Measurements from ENCODE around the gene NOS1AP.
"Not testable (repeated sequence)": the region's sequence is repeated elsewhere in the genome, so short reads cannot be mapped to it uniquely, and the experiment has no call there.

The NOS1AP gene

DNA sequence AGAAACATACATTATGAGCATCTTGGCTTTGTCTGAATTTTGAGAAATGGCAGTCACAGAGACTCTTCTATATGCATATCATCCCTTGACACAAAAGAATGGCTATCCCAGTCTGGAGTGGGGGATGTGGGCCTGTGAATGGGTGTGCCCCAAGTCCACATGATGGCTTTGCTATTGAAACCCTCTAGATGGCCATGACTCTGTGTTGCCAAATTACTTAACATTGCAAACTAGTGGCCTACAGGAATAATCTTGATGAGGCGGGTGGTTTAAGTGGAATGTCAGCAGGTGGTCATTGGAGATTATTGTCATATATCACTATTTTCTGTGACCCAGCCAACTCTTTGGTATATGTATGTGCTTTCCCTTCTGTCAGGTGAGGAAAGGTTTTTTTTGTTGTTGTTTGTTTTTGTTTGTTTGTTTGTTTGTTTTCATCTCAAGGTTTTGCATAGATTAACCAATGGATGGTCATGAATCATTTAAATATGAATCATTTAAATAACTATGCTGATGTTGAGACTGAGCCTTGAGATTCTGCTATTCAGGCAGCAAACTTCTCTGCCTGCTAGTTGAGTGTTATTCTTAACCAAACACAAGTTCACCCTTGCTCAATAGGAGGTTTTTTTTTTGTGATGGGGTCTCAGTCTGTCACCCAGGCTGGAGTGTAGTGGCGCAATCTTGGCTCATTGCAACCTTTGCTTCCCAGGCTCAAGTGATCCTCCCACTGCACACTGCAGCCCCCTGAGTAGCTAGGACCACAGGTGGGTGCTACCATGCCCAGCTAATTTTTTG lies 103.0 kb downstream of the NOS1AP start:
- no peak for DNase-seq

- not testable (repeated sequence) for DNase-seq
Observed at GRCh38 chr1:162173607-162174006, 104.1 kb downstream of the NOS1AP start.

- not testable (repeated sequence) for DNase-seq
Observed at GRCh38 chr1:162174027-162174426, 104.5 kb downstream of the NOS1AP start.

DNA sequence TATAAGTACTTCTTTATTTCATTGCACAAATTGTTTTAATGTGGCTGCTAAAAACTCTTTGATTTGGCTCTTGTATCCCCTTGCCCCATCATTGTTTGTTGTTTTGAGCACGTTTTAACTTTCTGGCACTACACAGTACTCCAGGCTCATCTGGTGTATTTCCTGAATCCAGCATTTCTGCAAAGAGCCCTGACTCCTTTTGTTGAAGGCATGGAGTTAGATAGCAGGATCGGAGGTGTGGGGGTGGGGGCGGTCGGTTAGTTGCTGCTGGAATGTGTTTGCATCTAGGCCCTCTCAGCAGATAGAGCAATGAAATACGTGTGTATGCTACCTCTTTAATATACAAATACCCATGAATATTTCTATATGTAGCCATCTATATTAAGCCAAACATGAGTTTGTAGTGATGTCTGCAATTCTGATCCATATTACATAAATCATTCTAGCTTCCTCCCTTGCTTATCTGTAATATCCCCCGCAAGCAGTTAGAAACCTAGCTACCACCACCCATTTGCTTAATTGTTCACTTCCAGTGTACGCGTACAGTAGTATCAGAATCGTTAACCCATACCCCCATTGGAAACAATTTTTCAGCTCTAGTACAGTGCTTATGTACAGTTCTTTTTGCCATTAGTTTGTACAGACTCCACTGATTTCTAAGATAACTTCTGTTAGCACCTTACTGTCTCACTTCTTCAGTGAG lies 106.0 kb downstream of the NOS1AP start:
- peak; percentile 85 for DNase-seq

DNA sequence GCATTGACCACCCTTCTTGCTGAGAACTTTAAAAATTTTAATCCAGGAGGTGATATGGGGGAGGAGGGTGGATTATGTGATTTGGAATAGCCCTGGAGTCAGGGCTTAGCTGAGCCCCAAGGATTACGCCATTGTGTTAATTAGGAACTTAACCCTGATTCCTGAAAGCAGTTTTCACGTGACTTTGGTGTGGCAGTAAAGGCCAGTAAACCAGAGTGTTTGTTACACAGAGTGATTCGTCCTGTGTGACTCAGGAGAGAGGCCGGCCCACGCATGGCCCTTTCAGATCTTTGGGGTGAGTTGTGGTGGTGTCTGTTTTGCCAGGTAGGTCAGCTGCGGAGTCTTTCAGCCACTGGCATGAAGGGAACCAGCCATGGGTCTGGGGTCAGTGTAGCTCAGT lies 107.6 kb downstream of the NOS1AP start:
- DNase-seq, result no peak

DNA sequence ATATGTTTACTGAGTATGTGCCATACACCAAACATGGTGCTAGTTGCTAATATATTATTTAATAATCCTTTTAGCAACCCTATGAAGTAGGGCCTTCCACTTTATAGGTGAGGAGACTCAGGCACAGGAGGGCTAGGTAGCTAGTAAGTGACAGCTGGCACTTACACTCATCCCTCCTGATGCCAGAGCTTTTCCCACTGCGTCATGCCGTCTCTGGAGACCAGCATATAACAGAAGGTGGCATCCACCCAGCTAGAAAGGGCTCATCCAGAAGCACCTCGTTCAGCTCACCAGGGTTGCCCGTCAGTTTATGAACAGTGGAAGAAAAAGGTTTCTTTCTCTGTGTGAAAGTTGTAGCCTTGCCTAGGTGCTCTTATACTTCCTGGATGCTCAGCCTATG lies 108.9 kb downstream of the NOS1AP start:
- DNase-seq, result no peak

GRCh38 chr1:162179121-162179520 lies 109.6 kb downstream of the NOS1AP start:
- no peak for DNase-seq

DNA sequence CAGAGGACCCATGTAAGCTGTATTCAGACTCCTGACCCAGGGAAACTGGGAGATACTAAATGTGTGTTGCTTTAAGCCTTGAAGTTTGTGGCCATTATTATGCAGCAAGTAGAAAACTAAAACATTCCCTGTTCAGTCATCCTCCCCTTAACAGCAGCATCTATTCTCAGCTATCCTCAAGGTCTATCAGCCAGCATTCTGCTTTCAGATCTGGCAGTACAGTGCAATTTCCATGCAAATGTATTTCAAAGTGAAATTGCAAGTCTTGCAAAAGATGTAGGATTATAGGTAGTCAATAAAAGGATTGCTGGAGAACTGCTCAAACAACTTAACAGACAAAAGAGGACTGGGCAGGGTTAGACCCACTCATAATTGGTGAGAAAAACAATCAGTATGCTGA lies 111.3 kb downstream of the NOS1AP start:
- DNase-seq, result peak; percentile 44

- no peak for DNase-seq
Observed at GRCh38 chr1:162182090-162182489, 112.6 kb downstream of the NOS1AP start.

GRCh38 chr1:162185314-162186025 lies 116.0 kb downstream of the NOS1AP start:
- no peak for DNase-seq

DNA sequence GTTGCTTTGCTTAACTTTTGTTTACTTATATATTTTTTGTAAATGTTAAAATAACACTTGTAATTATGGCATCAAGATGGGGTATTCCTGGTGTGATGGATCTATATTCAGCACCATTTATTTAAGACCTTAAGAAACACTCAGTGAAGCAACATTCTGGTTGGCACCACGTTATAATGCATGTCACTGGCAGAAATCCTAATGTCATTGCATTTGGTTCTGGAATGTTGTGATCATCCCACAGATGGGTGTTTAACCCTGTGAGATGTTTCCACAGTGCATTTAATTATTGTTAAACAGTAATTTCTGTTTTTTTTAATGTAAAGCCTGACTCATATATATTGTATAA lies 116.5 kb downstream of the NOS1AP start:
- no peak for DNase-seq

- no peak for DNase-seq
Observed at GRCh38 chr1:162186406-162186805, 116.9 kb downstream of the NOS1AP start.

- DNase-seq, result no peak
Observed at GRCh38 chr1:162187687-162188276, 118.3 kb downstream of the NOS1AP start.

DNA sequence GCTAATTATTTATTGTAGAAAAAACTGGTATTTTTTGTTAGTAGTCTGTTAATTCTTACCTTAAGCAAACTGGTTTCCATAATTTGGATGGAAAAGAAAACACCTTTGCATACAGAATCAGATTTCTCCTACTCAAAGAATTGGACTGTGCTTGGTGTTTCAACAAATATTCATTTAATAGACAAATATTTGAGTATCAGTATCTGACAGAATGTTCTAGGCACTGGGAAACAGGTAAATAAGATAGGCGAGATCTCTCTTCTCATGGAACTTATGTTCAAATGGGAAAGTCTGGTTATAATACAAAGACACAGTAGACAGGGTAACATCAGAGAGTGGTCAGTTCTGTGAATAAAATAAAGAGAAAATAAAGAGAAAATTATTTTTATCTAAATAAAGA lies 119.9 kb downstream of the NOS1AP start:
- DNase-seq, result no peak

GRCh38 chr1:162191396-162192305 lies 122.2 kb downstream of the NOS1AP start:
- DNase-seq, result peak; percentile 27

DNA sequence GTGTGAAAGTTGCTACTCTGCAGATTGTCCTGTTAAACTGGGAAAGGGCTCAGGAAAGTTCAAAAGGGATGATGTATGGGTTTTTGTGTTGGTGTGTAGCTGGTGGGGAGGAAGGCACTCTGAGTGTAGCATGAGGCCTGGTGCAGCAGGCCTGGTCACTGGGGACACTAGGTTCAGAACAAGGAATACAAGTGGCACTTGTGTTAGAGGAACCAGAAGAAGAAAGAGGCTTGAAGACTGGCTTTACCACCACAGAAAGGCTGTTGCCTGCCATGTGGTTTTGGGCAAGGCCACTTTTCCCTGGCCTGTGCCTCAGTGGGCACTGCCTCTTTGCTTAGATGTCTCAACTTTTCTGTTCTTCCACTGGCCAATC lies 122.8 kb downstream of the NOS1AP start:
- DNase-seq, result no peak

GRCh38 chr1:162192763-162193162 lies 123.3 kb downstream of the NOS1AP start:
- DNase-seq, result no peak

DNA sequence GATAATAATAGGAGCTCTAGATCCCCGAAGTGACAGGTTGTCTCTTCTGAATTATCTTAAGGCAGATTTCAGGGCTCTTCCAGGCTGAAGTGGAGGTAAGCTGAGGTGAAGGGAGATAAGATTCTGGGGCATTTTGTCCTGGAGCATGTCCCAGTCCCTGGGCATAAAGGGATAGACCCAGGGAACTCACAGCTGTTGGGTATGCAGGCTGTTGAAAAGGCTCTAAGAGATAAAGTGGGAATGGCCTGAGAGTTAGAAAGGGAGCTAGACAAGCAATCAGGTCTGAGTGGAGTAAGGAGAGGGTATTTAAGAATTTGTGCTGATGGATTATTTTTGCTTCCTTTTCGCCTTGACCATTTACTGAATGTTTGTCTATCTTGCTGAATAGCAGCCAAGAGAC lies 123.7 kb downstream of the NOS1AP start:
- DNase-seq, result no peak

DNA sequence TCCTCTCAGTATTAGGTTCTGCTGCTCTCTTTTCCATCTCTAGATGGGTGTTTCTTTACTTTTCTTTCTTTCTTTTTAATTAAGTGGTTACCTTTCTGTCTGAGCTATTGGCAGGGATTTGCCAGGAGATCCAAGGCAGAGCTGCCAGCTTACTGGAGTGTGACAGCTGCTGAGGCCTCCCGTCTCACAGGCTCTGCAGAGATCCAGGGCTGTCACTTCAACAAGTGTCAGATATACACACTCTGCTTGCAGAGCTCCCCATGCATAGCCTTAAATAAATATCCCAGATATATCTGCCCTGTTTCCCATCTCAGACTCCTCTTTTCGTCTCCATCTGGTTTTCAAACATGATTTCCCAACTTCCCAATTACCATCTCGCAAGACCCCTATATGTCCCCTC lies 124.3 kb downstream of the NOS1AP start:
- DNase-seq, result no peak

GRCh38 chr1:162195567-162195966 lies 126.1 kb downstream of the NOS1AP start:
- DNase-seq, result no peak

- DNase-seq, result no peak
Observed at GRCh38 chr1:162196387-162196786, 126.9 kb downstream of the NOS1AP start.

DNA sequence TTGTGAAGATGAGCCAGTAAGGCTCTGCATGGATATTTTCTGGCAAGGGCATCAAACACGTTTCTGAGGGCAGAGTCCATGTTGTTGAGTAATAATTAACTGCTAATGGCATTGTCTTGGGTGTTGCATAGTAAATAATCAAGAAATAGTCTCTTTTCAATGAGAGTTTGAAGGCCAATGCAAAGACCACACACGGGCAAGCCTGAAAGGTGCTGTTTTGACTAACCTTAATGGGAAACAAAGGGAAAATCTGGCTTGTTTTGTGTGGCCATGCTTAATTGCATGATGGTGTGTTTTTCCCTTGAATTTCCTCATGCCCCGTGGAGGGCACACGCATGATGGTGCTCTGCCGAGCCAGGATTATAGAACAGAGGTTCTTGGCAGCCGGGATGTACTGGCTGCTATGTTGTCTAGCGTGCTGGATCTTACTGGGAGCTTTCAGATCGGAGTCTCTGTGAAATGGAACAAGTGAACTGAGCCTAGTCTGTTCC lies 127.6 kb downstream of the NOS1AP start:
- DNase-seq, result no peak
